Keratinocyte (primary cell): ENCODE measurements around the gene FAM3B.

ENCODE experiments used
- CTCF ChIP-seq, 3 experiments: IDR thresholded peaks in 1 of 3; conservative IDR thresholded peaks in 1 of 3; optimal IDR thresholded peaks in 1 of 3; 2 replicates in 2 of 3; 3 replicates in 1 of 3; pipeline versions ENCODE3 to v1.5.1; 2011; ENCODE audit warnings: low read length in 3 of 3, mild to moderate bottlenecking in 3 of 3, moderate library complexity in 2 of 3, control low read depth in 1 of 3, inconsistent platforms in 1 of 3; ENCODE audit not compliant: insufficient read depth in 2 of 3; ENCODE audit errors: extremely low read depth in 1 of 3
- EZH2 ChIP-seq: IDR thresholded peaks from one replicate; pipeline ENCODE4 v1.6.1; 2012; ENCODE audit warnings: inconsistent platforms, mild to moderate bottlenecking, low read length, moderate library complexity

DNA sequence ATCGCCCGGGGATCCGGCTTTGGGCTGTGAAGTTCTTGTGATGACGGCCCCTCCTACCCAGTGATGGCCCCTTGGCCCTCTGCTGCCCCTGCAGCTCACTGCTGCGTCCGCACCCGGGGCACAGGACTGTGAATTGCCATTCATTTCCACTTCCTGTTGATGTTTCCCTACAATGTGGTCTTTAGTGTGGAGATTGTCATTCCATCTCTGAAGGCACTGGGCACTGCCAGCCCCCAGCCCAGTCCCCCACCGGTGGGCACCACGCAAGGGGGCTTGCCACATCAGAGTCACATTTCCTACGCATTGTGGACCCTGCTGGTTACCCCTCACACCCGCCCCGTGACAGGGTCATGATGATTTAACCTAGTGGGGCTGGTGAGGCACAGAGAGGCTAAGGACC, 42.7 kb downstream of the FAM3B start:
- TF ChIP-seq EZH2 (no peak), CTCF (optimal IDR thresholded peaks at IDR 0.05 in 1 of 3, IDR thresholded peaks at IDR 0.05 in 1 of 3, conservative IDR thresholded peaks at IDR 0.05 in 1 of 3; ENCODE audit: extremely low read depth in 1 of 3, insufficient read depth in 2 of 3, low read length in 3 of 3) (no peak)
